Skeletal muscle tissue (tissue), 4 donors: ENCODE results near the gene AUTS2. TPM values are rescaled to one million over a fixed set of nuclear protein-coding genes. Genes with fewer than 3 reads are reported as not detected.

Experiments
- H3K27ac ChIP-seq: one replicate; pipeline ENCODE4 v1.7.0; 2013; ENCODE audit warnings: mild to moderate bottlenecking, low read depth, low read length, inconsistent platforms
- H3K27me3 ChIP-seq, 3 donors: one replicate each; pipeline ENCODE4 v1.7.0; 2013; ENCODE audit warnings: low read length in 3 of 3; ENCODE audit not compliant: control insufficient read depth in 3 of 3, insufficient read depth in 3 of 3
- H3K36me3 ChIP-seq, 3 donors: one replicate each; pipeline ENCODE4 v1.7.0; 2013; ENCODE audit warnings: low read length in 3 of 3; ENCODE audit not compliant: control insufficient read depth in 3 of 3, insufficient read depth in 3 of 3
- H3K4me1 ChIP-seq, 3 donors: one replicate each; pipeline ENCODE4 v1.7.0; 2013; ENCODE audit warnings: low read length in 3 of 3, mild to moderate bottlenecking in 3 of 3; ENCODE audit not compliant: control insufficient read depth in 3 of 3, insufficient read depth in 3 of 3
- H3K4me3 ChIP-seq, 3 donors: one replicate each; pipeline ENCODE4 v1.7.0; 2013; ENCODE audit warnings: low read length in 3 of 3
- H3K9ac ChIP-seq, 3 donors: one replicate each; pipeline ENCODE4 v1.7.0; 2013; ENCODE audit warnings: low read length in 3 of 3, mild to moderate bottlenecking in 3 of 3, moderate library complexity in 2 of 3, low read depth in 1 of 3
- H3K9me3 ChIP-seq, 3 donors: one replicate each; pipeline ENCODE4 v1.7.0; 2013; ENCODE audit warnings: low read length in 3 of 3; ENCODE audit not compliant: control insufficient read depth in 3 of 3
- total RNA-seq: library from RNA; depleted of rRNA; stranded (reverse); fragments of >200 nt; gene quantifications from one replicate; pipeline ENCODE4 v1.2.3, GENCODE V29; 2014
- donor health status: Osteomylitis.

The AUTS2 gene
- total RNA-seq, 1 donor from 2014 or later, result 43.3 TPM

GRCh38 chr7:69586321-69586720 lies 12.0 kb upstream of the AUTS2 start:
- no peaks in the 10 kb centered on the region for H3K27me3 ChIP-seq
- H3K27ac ChIP-seq, result no peak overlapping the region
- H3K36me3 ChIP-seq, result no peaks in the 10 kb centered on the region
- no peaks in the 10 kb centered on the region for H3K9me3 ChIP-seq
- H3K4me3 ChIP-seq, result no peak overlapping the region
- H3K4me1 ChIP-seq, result no peaks in the 10 kb centered on the region
- H3K9ac ChIP-seq, result no peak overlapping the region

DNA sequence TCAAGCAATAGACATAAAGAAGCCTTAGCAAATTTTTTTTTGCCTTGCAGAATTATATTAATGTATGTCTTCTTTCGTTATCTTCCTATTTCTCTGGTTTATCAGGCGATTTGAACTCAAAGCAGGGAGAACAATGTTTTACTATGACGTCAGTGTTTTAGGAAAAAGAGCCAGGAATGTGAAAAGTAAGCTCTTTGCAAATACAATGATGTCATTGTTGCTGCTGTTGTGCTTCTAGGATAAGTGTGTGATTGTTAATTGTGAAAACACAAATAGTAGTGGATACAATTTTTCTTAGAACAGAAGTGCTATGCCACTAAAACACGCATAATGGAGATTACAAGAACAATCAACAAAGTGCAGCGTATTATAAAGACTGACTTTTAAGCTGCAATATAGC lies 9.5 kb upstream of the AUTS2 start:
- H3K9ac ChIP-seq, result no peak overlapping the region
- H3K27me3 ChIP-seq, result no peaks in the 10 kb centered on the region
- H3K9me3 ChIP-seq, result no peaks in the 10 kb centered on the region
- no peak overlapping the region for H3K27ac ChIP-seq
- no peaks in the 10 kb centered on the region for H3K4me1 ChIP-seq
- no peak overlapping the region for H3K4me3 ChIP-seq
- no peaks in the 10 kb centered on the region for H3K36me3 ChIP-seq

- H3K9me3 ChIP-seq, result no peaks in the 10 kb centered on the region
- no peak overlapping the region for H3K9ac ChIP-seq
- no peaks in the 10 kb centered on the region for H3K27me3 ChIP-seq
- H3K27ac ChIP-seq, result no peak overlapping the region
- no peaks in the 10 kb centered on the region for H3K36me3 ChIP-seq
- peaks cover 0 to 1% (median 0%) of the 10 kb centered on the region in 3 donors for H3K4me1 ChIP-seq
- H3K4me3 ChIP-seq, result no peak overlapping the region
Observed at GRCh38 chr7:69591805-69592204, 6.5 kb upstream of the AUTS2 start.

DNA sequence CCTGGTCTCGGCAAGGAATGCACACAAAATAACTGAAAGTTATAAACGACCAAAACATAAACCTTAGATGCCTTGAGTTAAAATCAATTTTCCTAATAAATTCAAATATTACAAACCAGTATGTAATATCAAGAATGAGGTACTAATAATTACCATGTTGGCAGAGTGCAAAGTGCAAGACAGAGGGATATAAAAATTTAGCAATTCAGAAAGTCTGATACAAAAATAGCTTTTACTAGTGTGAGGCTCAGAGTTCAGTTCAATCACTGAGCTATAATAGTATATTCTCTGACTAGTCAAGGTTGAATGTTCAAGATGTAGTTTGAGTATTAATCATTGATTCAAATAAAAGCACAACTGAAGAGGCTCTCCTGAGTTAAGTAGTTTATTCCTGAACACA lies 4.8 kb upstream of the AUTS2 start:
- no peaks in the 10 kb centered on the region for H3K9me3 ChIP-seq
- H3K36me3 ChIP-seq, result no peaks in the 10 kb centered on the region
- no peak overlapping the region for H3K9ac ChIP-seq
- H3K27me3 ChIP-seq, result no peaks in the 10 kb centered on the region
- peaks cover 0 to 5% (median 3%) of the 10 kb centered on the region in 3 donors for H3K4me1 ChIP-seq
- H3K27ac ChIP-seq, result no peak overlapping the region
- no peak overlapping the region for H3K4me3 ChIP-seq

DNA sequence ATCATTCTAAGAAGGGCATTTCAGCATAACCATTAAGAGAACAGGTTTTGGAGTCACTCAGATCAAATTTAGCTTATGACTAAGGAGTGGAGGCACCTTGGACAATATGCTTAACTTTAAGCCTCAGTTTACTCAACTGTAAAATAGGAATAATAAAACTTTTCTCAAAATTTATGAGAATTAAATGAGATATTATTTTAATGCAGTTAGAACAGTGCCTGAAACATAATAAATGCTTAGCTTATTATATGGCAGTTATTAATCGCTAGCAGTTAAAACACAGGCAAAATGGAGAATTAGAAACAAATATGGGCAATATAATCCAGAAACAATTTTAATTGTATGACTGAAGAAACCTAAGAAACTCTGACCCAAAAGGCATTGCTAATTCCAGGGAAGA lies 2.9 kb upstream of the AUTS2 start:
- Histone ChIP-seq H3K27ac (no peak overlapping the region), H3K9ac (no peak overlapping the region), H3K4me3 (no peak overlapping the region), H3K9me3 (no peaks in the 10 kb centered on the region), H3K4me1 (peaks cover 7 to 12% (median 9%) of the 10 kb centered on the region in 3 donors), H3K27me3 (no peaks in the 10 kb centered on the region), H3K36me3 (no peaks in the 10 kb centered on the region)

DNA sequence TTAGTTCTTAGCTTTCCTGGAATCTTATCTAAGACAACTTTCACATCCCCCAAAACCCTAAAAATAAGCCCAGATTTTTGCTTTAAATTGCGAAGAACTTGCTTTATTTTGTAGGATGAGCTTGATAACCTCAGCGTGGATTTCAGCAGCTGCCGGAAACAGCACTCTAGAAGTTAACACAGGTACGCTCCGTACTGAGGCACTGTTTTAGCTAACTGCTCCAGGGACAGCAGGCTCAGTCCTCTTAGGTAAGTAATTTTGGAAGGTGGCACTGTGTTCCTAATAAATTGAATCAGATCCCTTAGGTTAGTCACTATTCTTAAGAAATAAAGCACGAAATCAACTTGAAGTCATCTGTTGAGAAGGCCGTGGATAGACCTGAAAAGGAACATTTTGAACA lies 2.2 kb upstream of the AUTS2 start:
- Histone ChIP-seq H3K4me3 (no peak overlapping the region), H3K27ac (no peak overlapping the region), H3K4me1 (peaks cover 7 to 18% (median 11%) of the 10 kb centered on the region in 3 donors)

GRCh38 chr7:69596723-69597277 lies 1.5 kb upstream of the AUTS2 start:
- Histone ChIP-seq H3K36me3 (no peaks in the 10 kb centered on the region), H3K27me3 (no peaks in the 10 kb centered on the region), H3K4me1 (peaks cover 7 to 23% (median 14%) of the 10 kb centered on the region in 3 donors), H3K9me3 (no peaks in the 10 kb centered on the region), H3K27ac (peak overlapping the region; percentile 80), H3K4me3 (peak overlapping the region; percentile 52 to 84 (median 77)), H3K9ac (peak overlapping the region; percentile 74 to 84 (median 77))

More for the DNA sequence above, 2.2 kb upstream of the AUTS2 start:
- no peaks in the 10 kb centered on the region for H3K27me3 ChIP-seq
- H3K36me3 ChIP-seq, result no peaks in the 10 kb centered on the region
- H3K9me3 ChIP-seq, result no peaks in the 10 kb centered on the region
- no peak overlapping the region for H3K9ac ChIP-seq

DNA sequence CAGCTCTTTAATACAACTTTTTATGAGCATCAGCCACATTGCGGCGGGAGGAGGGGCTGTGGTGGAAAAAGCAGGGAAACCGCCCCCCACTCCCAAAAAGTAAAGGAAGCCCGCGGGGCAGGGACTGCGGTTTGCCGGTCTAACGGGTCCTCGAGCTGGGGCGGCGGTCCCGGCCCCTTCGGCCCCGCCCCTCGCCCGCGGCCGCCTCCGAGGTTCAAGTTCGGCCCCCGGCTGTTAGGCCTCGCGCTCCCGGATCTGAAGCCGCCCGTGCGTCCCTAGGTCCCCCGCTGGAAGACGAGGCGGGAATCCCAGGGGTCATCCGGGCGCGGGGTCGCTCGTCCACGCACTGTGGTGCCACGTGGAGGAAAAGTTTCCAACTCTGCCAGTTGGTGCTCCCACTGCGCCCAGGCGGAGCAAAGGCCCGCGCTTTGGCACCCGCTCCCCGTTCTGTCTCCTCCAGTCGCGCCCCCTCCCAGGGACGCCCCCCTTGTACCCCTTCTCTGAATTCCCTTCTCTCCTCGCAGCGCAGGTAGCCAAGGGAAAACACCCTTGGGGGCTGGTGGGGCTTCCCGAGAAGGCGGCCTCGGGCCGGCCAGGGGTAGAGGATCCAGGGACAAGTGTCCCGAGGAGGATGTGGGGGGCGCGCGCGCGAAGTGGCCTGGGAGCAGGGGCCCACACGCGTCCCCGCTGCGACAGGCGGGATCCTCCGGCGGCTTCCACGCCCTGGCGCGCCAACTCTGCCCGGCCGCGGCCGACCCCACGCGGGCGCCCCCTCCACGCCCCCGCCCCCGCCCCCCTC lies 798 bp upstream of the AUTS2 start:
- Histone ChIP-seq H3K4me1 (peaks cover 7 to 23% (median 14%) of the 10 kb centered on the region in 3 donors), H3K4me3 (peak overlapping the region; percentile 69 to 84 (median 77)), H3K27ac (peak overlapping the region; percentile 80), H3K9me3 (no peaks in the 10 kb centered on the region), H3K27me3 (no peaks in the 10 kb centered on the region), H3K9ac (peak overlapping the region; percentile 74 to 84 (median 77)), H3K36me3 (no peaks in the 10 kb centered on the region)

- H3K36me3 ChIP-seq, result no peaks in the 10 kb centered on the region
- peak overlapping the region; percentile 36 for H3K27ac ChIP-seq
- peak overlapping the region; percentile 81 to 87 (median 84) for H3K4me3 ChIP-seq
- no peaks in the 10 kb centered on the region for H3K27me3 ChIP-seq
- peak overlapping the region; percentile 77 to 81 (median 81) for H3K9ac ChIP-seq
- peaks cover 7 to 23% (median 14%) of the 10 kb centered on the region in 3 donors for H3K4me1 ChIP-seq
- H3K9me3 ChIP-seq, result no peaks in the 10 kb centered on the region
Observed at GRCh38 chr7:69598487-69599285, 411 bp downstream of the AUTS2 start.
